ENCODE results near the gene MBD3L1.
A peak's percentile ranks its signal among the peaks of the same experiment; 100 is the strongest.

Gene MBD3L1

DNA sequence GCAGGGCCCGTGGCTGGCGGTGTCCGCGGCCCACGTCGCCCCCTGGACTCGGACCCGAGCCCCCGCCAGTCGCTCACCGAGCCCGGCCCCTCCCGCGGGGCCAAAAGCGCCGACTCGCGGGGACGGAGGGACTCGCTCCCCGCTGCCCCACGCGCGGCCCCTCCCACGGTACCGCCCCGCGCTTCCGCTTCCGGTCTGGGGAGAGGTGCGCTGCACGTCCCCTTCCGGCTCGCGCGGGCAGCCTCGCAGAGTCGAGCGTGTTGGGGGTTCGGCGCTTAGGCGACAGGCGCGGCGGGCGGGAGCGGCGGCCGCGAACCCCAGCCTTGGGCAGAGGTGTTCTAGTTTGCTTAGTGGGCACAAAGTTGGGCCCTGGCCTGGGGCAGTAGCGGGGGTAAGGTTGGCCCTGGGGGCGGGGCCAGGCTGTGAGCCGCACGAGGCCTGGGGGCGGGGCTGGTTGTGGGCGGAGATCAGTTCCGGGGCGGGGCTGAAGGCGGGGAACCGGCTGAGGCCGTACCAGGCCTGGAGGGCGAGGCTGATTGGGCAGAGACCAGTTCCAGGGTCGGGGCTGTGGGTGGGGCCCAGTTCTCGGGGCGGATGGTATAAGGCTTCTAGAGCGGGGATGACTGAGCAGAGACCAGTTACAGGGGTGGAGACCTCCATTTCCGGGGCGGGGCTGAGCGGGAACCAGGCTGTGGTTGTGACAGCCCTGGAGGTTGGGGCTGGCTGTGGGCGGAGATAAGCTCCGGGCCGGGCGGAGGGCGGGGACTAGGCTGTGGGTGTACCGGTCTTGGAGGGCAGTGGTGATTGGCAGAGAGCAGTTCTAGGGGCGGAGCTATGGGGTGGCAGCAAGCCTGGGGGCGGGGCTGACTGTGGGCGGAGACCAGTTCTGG is at the start of gene MBD3L1, which contains the start of gene ZNF558:
TSS of gene MBD3L1 (plus strand) at position 246 of the 890 bp plus-strand sequence. CDS start 10,302 bp downstream, outside the sequence.
TSS of gene ZNF558 (minus strand) at position 173 of the 890 bp plus-strand sequence. CDS start 9,645 bp downstream, outside the sequence.
- DNase-seq = peak; percentile 97

DNA sequence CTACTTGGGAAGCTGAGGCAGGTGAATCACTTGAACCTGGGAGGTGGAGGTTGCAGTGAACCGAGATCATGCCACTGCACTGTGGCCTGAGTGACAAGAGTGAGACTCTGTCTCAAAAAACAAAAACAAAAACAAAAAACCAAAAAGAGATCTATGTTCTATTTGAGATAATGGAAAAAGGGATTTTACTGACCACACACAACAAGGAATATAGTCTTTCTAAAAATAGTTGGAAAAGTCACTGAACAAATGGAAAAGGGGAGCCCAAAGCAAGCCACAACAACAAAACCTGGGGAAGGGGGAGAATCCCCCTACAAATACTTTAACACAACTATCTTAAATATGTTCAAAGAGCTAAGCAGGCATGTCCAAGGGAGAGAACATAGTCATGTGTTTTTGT is 37.4 kb upstream of the MBD3L1 start:
- DNase-seq = no peak

- DNase-seq = no peak
These were observed 25.5 kb upstream of the MBD3L1 start for GRCh38 chr19:8806661-8807060.

- no peak for DNase-seq
These were observed 20.6 kb upstream of the MBD3L1 start for GRCh38 chr19:8811315-8812172.

GRCh38 chr19:8814176-8814575 is 18.0 kb upstream of the MBD3L1 start:
- no peak for DNase-seq

- no peak for DNase-seq
These were observed 16.4 kb upstream of the MBD3L1 start for GRCh38 chr19:8815780-8816179.

- no peak for DNase-seq
These were observed 11.9 kb upstream of the MBD3L1 start for GRCh38 chr19:8820234-8820633.

- DNase-seq = no peak
These were observed 10.4 kb upstream of the MBD3L1 start for GRCh38 chr19:8821748-8822241.

GRCh38 chr19:8826371-8826770 is 5.8 kb upstream of the MBD3L1 start:
- DNase-seq = no peak

GRCh38 chr19:8827277-8827676 is 4.9 kb upstream of the MBD3L1 start:
- DNase-seq = no peak

- DNase-seq = no peak
These were observed 804 bp upstream of the MBD3L1 start for GRCh38 chr19:8831373-8831772.

DNA sequence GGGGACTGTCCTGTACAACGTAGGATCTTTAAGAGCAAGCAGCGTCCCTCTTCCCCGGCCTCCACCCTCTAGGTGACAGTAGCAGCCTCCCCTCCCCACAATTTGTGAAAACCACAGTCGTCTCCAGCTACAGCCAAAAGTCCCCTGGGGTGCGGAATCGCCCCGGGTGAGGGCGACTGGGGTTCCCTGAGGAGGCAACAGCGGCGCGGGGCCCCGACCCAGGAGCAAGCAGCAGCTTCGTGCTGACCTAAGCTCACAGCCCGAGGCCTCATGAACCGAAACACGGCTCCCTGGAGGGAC is 395 bp upstream of the MBD3L1 start:
- no peak for DNase-seq

DNA sequence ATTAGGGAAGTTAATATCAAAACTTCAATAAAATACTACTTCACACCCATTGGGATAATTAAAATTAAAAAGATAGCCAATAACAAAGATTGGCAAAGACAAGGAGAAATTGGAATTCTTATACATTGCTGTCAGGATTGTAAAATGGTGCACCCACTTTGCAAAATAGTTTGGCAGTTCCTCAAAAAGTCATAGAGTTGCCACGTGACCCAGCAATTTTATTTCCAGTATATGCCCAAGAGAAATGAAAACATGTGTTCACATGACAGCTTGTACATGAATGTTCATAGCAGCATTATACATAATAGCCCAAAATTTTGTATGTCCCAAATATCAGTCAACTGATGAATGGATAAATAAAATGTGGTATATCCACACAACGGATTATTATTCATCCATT is 3.3 kb downstream of the MBD3L1 start:
- DNase-seq = no peak

DNA sequence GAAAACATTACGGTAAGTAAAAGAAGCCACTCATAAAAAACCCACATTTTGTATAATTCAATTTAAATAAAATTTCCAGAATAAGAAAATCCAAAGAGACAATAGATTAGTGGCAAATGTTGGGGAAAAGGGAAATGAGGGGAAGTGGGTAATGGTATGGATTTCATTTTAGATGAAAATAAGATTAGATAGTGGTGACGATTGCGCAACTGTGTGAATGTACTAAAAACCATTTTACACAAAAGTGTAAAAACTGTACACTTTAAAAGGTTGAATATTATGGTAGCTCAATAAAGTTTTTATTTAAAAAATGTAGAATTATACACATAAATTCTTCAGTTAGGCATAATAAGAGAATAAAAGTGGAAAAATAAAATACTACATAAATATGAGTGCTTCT is 3.7 kb downstream of the MBD3L1 start:
- no peak for DNase-seq

- no peak for DNase-seq
These were observed 8.5 kb downstream of the MBD3L1 start for GRCh38 chr19:8840708-8841107.

DNA sequence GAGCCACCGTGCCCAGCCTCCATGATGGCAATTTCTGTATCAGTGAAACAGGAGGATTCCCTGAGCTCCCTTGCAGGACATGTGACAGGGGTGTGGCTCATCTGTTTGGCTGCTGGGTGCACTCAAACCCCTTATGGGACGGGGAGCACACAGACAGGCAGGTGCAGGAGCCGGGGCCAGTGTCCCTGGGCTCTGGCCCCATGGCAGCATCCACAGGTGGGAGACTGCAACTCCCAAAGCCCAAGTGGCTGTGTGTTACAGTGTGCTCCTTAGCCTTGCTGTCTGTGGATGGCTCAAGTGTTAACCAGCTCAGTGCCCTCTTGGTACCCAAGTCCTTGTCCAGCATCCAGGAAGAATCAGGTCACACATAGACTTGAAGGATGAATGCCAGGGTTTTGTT is 14.6 kb downstream of the MBD3L1 start:
- DNase-seq = no peak

DNA sequence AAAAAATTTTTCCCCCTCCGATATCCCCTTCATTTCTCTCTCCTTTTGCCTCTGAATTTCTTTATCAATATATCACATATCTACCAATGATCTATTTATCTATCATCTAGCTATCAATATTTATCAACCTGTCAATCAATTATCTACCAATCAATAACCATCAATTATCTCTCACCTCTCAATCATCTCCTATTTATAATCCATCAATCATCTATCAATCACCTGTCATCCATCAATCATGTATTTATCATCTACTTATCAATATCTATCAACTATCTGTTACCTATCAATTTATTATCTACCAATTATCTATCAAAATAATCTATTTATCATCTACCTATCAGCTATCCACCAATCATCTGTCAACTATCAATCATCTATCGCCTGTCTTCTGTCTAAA is 17.1 kb downstream of the MBD3L1 start:
- no peak for DNase-seq

- DNase-seq = no peak
These were observed 18.3 kb downstream of the MBD3L1 start for GRCh38 chr19:8850488-8850887.

DNA sequence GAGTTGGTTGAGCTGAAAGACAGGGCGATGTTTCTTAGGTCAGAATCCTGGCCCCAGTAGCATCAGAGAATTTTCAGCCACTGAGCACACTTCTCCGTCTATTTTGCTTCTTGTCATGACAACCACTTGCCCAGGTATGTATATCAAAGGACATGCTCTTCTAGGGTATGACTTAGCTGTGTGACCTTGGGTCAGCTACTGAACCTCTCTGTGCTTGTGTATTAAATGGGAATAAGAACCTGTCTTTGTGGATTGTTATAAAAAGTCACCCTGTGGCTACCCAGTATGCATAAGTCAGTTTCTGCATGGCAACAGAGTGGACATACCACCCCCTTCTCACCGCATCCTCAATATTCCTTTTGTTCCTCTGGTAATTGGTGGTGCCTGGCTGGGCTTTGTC is 26.1 kb downstream of the MBD3L1 start:
- no peak for DNase-seq

DNA sequence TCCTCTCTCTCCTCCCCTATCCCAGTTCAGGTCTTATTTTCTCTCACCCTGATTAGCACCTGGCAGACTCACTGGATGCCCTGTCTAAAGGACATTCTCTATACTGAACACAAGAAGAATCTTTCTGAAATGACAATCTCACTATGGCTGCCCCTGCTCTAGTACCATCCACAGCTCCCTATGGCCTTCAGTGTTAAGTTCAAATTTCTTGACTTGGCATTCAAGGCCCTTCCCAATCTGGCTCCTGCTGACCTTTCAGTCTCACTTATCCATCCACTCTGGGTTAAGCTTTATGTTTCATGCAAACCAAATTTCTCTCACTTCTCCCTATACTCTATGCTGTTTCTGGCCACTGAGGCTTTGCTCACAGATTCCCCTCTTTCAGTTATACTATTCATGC is 34.2 kb downstream of the MBD3L1 start:
- no peak for DNase-seq

DNA sequence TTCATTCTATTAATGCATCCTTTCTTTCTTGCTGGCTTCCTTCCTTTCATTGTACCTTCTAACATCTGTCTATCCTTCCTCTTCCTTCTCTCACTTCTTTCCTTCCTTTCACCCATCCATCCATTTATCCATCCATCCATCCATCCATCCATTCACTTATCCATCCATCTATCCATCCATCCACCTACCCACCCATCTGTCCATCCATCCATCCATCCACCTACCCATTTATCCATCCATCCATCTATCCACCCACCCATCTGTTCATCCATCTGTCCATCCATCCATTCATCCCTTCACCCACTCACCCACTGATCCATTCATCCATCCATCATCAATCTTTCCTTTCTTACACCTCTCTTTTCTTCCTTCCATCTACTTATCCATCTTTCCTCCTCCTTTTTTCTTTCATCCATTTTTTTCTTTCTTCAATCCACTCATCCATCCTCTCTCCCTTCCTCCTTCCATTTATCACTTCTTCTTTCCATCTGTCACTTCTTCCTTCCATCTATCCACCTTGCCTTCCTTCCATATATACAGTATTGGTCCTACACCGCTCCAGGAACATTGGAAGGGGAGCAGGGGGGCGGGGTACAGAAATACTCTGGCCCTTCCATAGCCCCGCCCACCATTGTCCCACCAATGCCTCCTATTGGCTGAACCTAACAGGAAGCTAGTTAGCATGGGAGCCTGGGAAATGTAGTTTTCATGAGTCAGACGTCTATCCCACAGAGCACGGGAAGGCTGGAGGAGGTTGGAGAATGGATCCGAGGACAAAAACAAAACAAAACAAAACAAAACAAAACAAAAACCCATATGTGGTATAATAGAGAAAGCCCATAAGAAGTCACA is 45.9 kb downstream of the MBD3L1 start:
- DNase-seq = no peak

DNA sequence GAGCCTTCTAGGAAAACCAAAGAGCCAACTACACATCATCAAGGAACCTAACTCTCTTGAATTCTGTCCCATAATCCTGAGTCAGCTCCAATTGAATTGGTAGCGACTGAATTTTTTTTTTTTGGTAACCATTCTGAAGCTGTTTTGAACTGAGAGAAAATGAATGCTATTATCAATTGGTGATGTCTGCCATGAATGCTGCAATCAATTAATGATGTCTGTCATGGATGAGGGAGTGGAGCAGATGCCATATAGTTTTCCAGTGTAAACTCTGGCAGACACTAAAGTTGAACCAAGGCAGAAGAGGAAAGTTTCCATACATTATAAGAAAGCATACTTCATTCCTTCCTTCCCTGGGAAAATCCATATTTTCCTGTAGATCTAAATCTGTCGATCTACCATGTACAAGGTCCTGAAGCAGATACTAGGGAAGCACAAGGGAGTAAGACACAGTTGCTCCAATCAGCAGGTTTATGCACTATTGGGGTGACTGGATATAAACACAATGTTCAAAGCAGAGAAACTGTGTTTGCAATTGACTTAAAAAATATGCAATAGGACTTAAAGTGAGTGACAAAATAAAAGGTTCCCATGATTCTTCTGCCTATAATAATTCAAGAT is 48.8 kb downstream of the MBD3L1 start:
- no peak for DNase-seq
